ENCODE measurements around the gene ANTXRL. TPM values are rescaled to one million over a fixed set of nuclear protein-coding genes. Genes with fewer than 3 reads are reported as not detected.

ANTXRL gene
- total RNA-seq, 2 experiments from 2014 or later, result not detected

Other genes with a start within 250 kb of the ANTXRL start
- not detected for gene MSMB, start 240.7 kb upstream of the ANTXRL start, total RNA-seq
- not detected for gene ANXA8L1, start 88.8 kb downstream of the ANTXRL start, total RNA-seq
- not detected for gene NPY4R, start 179.0 kb downstream of the ANTXRL start, total RNA-seq

All from activated CD4-positive, alpha-beta T cell treated with anti-CD3 and anti-CD28 coated beads for 36 hours (primary cell).